ENCODE data around the gene RAB28. TPM values are rescaled to one million over a fixed set of nuclear protein-coding genes. Genes with fewer than 3 reads are reported as not detected.

Gene RAB28
- total and polyA plus RNA-seq, 2 experiments from 2014 or later = 15.3 to 23.9 TPM

- TF ChIP-seq EZH2 (IDR thresholded peaks at IDR 0.05; ENCODE audit: low read depth, unreplicated experiment) (no peak), POLR2AphosphoS5 (IDR thresholded peaks at IDR 0.05; ENCODE audit: low read depth) (no peak), NANOG (IDR thresholded peaks at IDR 0.05; ENCODE audit: borderline replicate concordance) (no peak), JUNB (IDR thresholded peaks at IDR 0.05; ENCODE audit: unreplicated experiment) (no peak)
Observed at GRCh38 chr4:13413729-13414437, 70.3 kb downstream of the RAB28 start (continued).

DNA sequence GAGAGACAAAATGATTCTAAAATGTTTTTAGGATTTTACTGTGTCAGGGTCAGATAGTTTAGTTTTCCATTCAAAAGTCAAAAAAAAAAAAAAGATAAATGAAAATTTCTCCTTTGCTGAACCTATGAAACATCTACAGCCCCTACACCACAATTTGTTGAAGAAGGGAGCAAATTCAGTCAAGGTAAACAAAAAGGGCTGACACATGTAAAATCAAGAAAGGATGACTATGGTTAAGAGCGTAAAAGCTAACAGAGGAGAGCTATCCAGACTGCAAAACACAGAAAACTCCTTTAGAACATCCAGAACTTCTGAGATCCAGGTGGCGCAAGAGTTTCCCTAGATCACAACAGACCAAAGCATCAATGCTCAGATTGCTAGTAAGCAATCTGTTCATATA, 72.2 kb downstream of the RAB28 start:
- no peak overlapping the region for H3K4me3 Mint-ChIP-seq
- ATAC-seq = no peak

More for the DNA sequence above, 72.2 kb downstream of the RAB28 start:
- H3K27ac ChIP-seq (ENCODE audit: low read depth) = no peak overlapping the region
- no peak for TF ChIP-seq POLR2AphosphoS5 (IDR thresholded peaks at IDR 0.05; ENCODE audit: low read depth)
- TF ChIP-seq CTCF (conservative IDR thresholded peaks at IDR 0.05; ENCODE audit: low read depth in 2 of 2) = no peak
- no peak for TF ChIP-seq JUNB (IDR thresholded peaks at IDR 0.05; ENCODE audit: unreplicated experiment)
- TF ChIP-seq EZH2 (IDR thresholded peaks at IDR 0.05; ENCODE audit: low read depth, unreplicated experiment) = no peak
- TF ChIP-seq, protein P1, sequence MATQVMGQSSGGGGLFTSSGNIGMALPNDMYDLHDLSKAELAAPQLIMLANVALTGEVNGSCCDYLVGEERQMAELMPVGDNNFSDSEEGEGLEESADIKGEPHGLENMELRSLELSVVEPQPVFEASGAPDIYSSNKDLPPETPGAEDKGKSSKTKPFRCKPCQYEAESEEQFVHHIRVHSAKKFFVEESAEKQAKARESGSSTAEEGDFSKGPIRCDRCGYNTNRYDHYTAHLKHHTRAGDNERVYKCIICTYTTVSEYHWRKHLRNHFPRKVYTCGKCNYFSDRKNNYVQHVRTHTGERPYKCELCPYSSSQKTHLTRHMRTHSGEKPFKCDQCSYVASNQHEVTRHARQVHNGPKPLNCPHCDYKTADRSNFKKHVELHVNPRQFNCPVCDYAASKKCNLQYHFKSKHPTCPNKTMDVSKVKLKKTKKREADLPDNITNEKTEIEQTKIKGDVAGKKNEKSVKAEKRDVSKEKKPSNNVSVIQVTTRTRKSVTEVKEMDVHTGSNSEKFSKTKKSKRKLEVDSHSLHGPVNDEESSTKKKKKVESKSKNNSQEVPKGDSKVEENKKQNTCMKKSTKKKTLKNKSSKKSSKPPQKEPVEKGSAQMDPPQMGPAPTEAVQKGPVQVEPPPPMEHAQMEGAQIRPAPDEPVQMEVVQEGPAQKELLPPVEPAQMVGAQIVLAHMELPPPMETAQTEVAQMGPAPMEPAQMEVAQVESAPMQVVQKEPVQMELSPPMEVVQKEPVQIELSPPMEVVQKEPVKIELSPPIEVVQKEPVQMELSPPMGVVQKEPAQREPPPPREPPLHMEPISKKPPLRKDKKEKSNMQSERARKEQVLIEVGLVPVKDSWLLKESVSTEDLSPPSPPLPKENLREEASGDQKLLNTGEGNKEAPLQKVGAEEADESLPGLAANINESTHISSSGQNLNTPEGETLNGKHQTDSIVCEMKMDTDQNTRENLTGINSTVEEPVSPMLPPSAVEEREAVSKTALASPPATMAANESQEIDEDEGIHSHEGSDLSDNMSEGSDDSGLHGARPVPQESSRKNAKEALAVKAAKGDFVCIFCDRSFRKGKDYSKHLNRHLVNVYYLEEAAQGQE (IDR thresholded peaks at IDR 0.05; ENCODE audit: unreplicated experiment) = no peak
- no peak for TF ChIP-seq ZNF462 (CRISPR knock-in tag; IDR thresholded peaks at IDR 0.05)
- TF ChIP-seq, protein P2, sequence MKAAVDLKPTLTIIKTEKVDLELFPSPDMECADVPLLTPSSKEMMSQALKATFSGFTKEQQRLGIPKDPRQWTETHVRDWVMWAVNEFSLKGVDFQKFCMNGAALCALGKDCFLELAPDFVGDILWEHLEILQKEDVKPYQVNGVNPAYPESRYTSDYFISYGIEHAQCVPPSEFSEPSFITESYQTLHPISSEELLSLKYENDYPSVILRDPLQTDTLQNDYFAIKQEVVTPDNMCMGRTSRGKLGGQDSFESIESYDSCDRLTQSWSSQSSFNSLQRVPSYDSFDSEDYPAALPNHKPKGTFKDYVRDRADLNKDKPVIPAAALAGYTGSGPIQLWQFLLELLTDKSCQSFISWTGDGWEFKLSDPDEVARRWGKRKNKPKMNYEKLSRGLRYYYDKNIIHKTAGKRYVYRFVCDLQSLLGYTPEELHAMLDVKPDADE (IDR thresholded peaks at IDR 0.05) = no peak
- Mint-ChIP-seq H3K36me3 (ENCODE audit: low read depth) (peaks cover 27% of the 10 kb centered on the region), H3K27me3 (ENCODE audit: insufficient read depth, low read depth, poor library complexity) (peaks cover 3% of the 10 kb centered on the region), H3K9me3 (peaks cover 9% of the 10 kb centered on the region; the same call in 1 of the 3 replicates), H3K27ac (peak overlapping the region; percentile 61), H3K4me1 (peaks cover 16% of the 10 kb centered on the region)
- no peaks in the 10 kb centered on the region for H3K9me2 ChIP-seq (ENCODE audit: insufficient read depth)
- H4K20me1 ChIP-seq (replicated peaks; ENCODE audit: insufficient read depth) = no peaks in the 10 kb centered on the region
- H3K4me3 ChIP-seq = no peak overlapping the region
- DNase-seq (ENCODE audit: low spot score) = no peak
- 0 out of 2 replicates have a peak overlapping the region, but pooled peaks have one; percentile 9 for H3K4me2 ChIP-seq
- no peak overlapping the region for H2AFZ ChIP-seq
- H3K79me2 ChIP-seq (replicated peaks; ENCODE audit: insufficient read depth) = peaks cover 17% of the 10 kb centered on the region; the same call in 1 of the 2 replicates
- H3K4me1 ChIP-seq (ENCODE audit: insufficient read depth) = peaks cover 11% of the 10 kb centered on the region
- H3K36me3 ChIP-seq (ENCODE audit: insufficient read depth) = 0 out of 2 replicates have a peak, but pooled peaks cover 4% of the 10 kb centered on the region
- no peaks in the 10 kb centered on the region for H3K27me3 ChIP-seq (ENCODE audit: insufficient read depth)
- H3F3A ChIP-seq (replicated peaks; ENCODE audit: low read depth) = no peaks in the 10 kb centered on the region
